Endothelial cell of umbilical vein (primary cell): Measurements from ENCODE around the gene CCM2. TPM values are rescaled to one million over a fixed set of nuclear protein-coding genes. Genes with fewer than 3 reads are reported as not detected.

ENCODE experiments used
- BruUV-seq: library from RNA; stranded (reverse); fragments of 400-500 nt; replicated peaks from 2 replicates; lab custom pipeline; 2021; lab: Mats Ljungman, UMichigan
- CTCF ChIA-PET: fragments of 300-600, 350-600 bp; sonication (Branson Sonifier 250); formaldehyde crosslinking; loops from one replicate; lab custom pipeline; 2021; ENCODE audit warnings: antibody characterized with exemption, inconsistent platforms; lab: Charles Lee
- POLR2A ChIA-PET: fragments of 300-600, 350-600 bp; sonication (Branson Sonifier 250); formaldehyde crosslinking; loops from one replicate; lab custom pipeline; 2021; ENCODE audit warnings: antibody characterized with exemption, inconsistent platforms; lab: Charles Lee
- DNase-seq: peaks from one replicate; pipeline ENCODE4 v3.0.0-alpha.2; 2011; ENCODE audit warnings: low read depth, low spot score
- FAIRE-seq: peaks from 2 replicates; lab custom pipeline; 2011; peaks lifted over from hg19 to GRCh38; lab: Jason Lieb, UNC
- H2AFZ ChIP-seq: 2 replicates; pipeline ENCODE4 v1.6.0; 2012; ENCODE audit warnings: low read depth, low read length, control low read depth, inconsistent platforms
- H3K27ac ChIP-seq: 2 replicates; pipeline ENCODE4 v1.5.1; 2011; ENCODE audit warnings: low read depth, mild to moderate bottlenecking, control low read depth, low read length, moderate library complexity; ENCODE audit not compliant: insufficient read depth
- H3K27me3 ChIP-seq, 2 experiments: 2 replicates each; pipeline versions ENCODE4 v1.6.0 to v1.6.1; 2011; ENCODE audit warnings: low read length in 2 of 2, mixed read lengths in 1 of 2; ENCODE audit not compliant: control insufficient read depth in 2 of 2, insufficient read depth in 2 of 2
- H3K36me3 ChIP-seq, 2 experiments: 2 replicates in 1 of 2; 3 replicates in 1 of 2; pipeline ENCODE4 v1.5.1; 2011; ENCODE audit warnings: low read length in 2 of 2, mild to moderate bottlenecking in 1 of 2, moderate library complexity in 1 of 2; ENCODE audit not compliant: control insufficient read depth in 2 of 2, insufficient read depth in 2 of 2; ENCODE audit errors: extremely low read depth in 1 of 2
- H3K4me1 ChIP-seq: 3 replicates; pipeline ENCODE4 v1.5.1; 2011; ENCODE audit warnings: mild to moderate bottlenecking, low read length; ENCODE audit not compliant: control insufficient read depth, insufficient read depth; ENCODE audit errors: extremely low read depth
- H3K4me2 ChIP-seq: 2 replicates; pipeline ENCODE4 v1.6.1; 2011; ENCODE audit warnings: low read length, control low read depth, mixed read lengths; ENCODE audit not compliant: insufficient read depth
- H3K4me3 ChIP-seq, 3 experiments: fragments of 200-600 bp in 1 of 3; sonication (generic), shearing (Covaris generic) in 1 of 3; replicated peaks in 1 of 3; 2 replicates each; pipeline ENCODE4 v1.5.1; 2011 to 2016; ENCODE audit warnings: control low read depth in 3 of 3, low read length in 3 of 3, mild to moderate bottlenecking in 2 of 3, inconsistent platforms in 1 of 3, low read depth in 1 of 3, moderate library complexity in 1 of 3; ENCODE audit not compliant: insufficient read depth in 1 of 3
- H3K79me2 ChIP-seq: 2 replicates; pipeline ENCODE4 v1.6.0; 2012; ENCODE audit warnings: low read length, inconsistent platforms; ENCODE audit not compliant: control insufficient read depth, insufficient read depth
- H3K9ac ChIP-seq: replicated peaks from 2 replicates; pipeline ENCODE3; 2011; ENCODE audit warnings: low read length, control low read depth; ENCODE audit not compliant: insufficient read depth; ENCODE audit errors: extremely low read depth
- H3K9me1 ChIP-seq: replicated peaks from 3 replicates; pipeline ENCODE4 v1.6.0; 2011; ENCODE audit warnings: mild to moderate bottlenecking, low read length; ENCODE audit not compliant: control insufficient read depth, insufficient read depth; ENCODE audit errors: extremely low read depth
- H3K9me3 ChIP-seq: replicated peaks from 2 replicates; pipeline ENCODE4 v1.5.1; 2012; ENCODE audit warnings: low read length, inconsistent platforms; ENCODE audit not compliant: control insufficient read depth, insufficient read depth
- H4K20me1 ChIP-seq: replicated peaks from 2 replicates; pipeline ENCODE3; 2011; ENCODE audit warnings: mild to moderate bottlenecking, low read length; ENCODE audit not compliant: control insufficient read depth, insufficient read depth; ENCODE audit errors: extremely low read depth
- CTCF ChIP-seq, 2 donors: IDR thresholded peaks; 1 replicate in 1 of 2; 2 replicates in 1 of 2; pipeline ENCODE4 v1.5.1; 2011; ENCODE audit warnings: low read length in 2 of 2, mild to moderate bottlenecking in 2 of 2, moderate library complexity in 2 of 2, control low read depth in 1 of 2, inconsistent platforms in 1 of 2, low read depth in 1 of 2; ENCODE audit not compliant: insufficient read depth in 1 of 2; ENCODE audit errors: extremely low read depth in 1 of 2
- EZH2 ChIP-seq: IDR thresholded peaks from 2 replicates; pipeline ENCODE4 v1.6.1; 2012; ENCODE audit warnings: borderline replicate concordance, low read depth, mild to moderate bottlenecking, moderate library complexity, low read length, inconsistent platforms; ENCODE audit not compliant: severe bottlenecking
- FOS ChIP-seq: IDR thresholded peaks from 2 replicates; pipeline ENCODE4 v1.6.1; 2011; ENCODE audit warnings: mild to moderate bottlenecking, low read length, moderate library complexity, borderline replicate concordance; ENCODE audit not compliant: insufficient read depth
- GATA2 ChIP-seq: IDR thresholded peaks from 2 replicates; pipeline ENCODE4 v1.7.0; 2011; ENCODE audit warnings: low read depth, mild to moderate bottlenecking, moderate library complexity, mixed read lengths, low read length; ENCODE audit not compliant: insufficient read length, insufficient read depth
- JUN ChIP-seq: IDR thresholded peaks from 2 replicates; pipeline ENCODE4 v1.6.1; 2011; ENCODE audit warnings: borderline replicate concordance, low read depth; ENCODE audit not compliant: insufficient read length, insufficient read depth
- MYC ChIP-seq: IDR thresholded peaks from one replicate; pipeline ENCODE4 v1.6.1; 2011; ENCODE audit warnings: mild to moderate bottlenecking, low read depth, low read length
- POLR2A ChIP-seq: IDR thresholded peaks from 2 replicates; pipeline ENCODE4 v1.6.1; 2012; ENCODE audit warnings: low read depth, mild to moderate bottlenecking, control low read depth, low read length
- POLR2AphosphoS5 ChIP-seq: IDR thresholded peaks from 2 replicates; pipeline ENCODE4 v1.6.1; 2012; ENCODE audit warnings: low read depth, mild to moderate bottlenecking, control low read depth, low read length, moderate library complexity; ENCODE audit not compliant: insufficient read depth
- dilution Hi-C: fragments of 300-500 bp; cut with MboI; formaldehyde crosslinking; loops from one replicate; pipeline ENCODE4 v1.15.0; 2019; ENCODE audit warnings: low sequenced_read_pairs; ENCODE audit not compliant: extremely low pct_ligation_motif_present
- intact Hi-C: fragments of 100-400 bp; cut with micrococcal nuclease; formaldehyde crosslinking; loops from one replicate; pipeline ENCODE4 v1.10.0; 2022
- polyA plus RNA-seq, 4 experiments: library from polyadenylated mRNA; depleted of rRNA in 3 of 4; stranded (reverse) in 3 of 4; unstranded in 1 of 4; fragments of >200 nt; gene quantifications; 2 replicates each; pipeline versions ENCODE4 v1.2.1 to v1.2.3, GENCODE V29; 2011 to 2012; ENCODE audit warnings: missing spikeins in 1 of 4
- total RNA-seq: library from RNA; stranded (reverse); gene quantifications from 2 replicates; pipeline ENCODE4 v1.2.3, GENCODE V29; 2021
- TF ChIP-seq, protein P1 (sequence below): IDR thresholded peaks from 2 replicates; pipeline ENCODE4 v1.6.1; 2011; ENCODE audit not compliant: insufficient read depth, insufficient read length

Gene CCM2
- total and polyA plus RNA-seq, 2 donors (not counting 3 experiments of a cell fraction or from before 2014, with no cell fraction given): 66.1 to 70.4 TPM

- POLR2A ChIA-PET: no interaction called here
- no peak for FAIRE-seq
These were observed 117.6 kb downstream of the CCM2 start for GRCh38 chr7:45117582-45117981.

More at GRCh38 chr7:45117582-45117981, 117.6 kb downstream of the CCM2 start:
- dilution Hi-C loops (no loop called here), intact Hi-C loops (no loop called here)
- Histone ChIP-seq H3K4me1 (no peaks in the 10 kb centered on the region), H3K36me3 (no peaks in the 10 kb centered on the region), H4K20me1 (no peaks in the 10 kb centered on the region), H3K9me3 (no peaks in the 10 kb centered on the region), H3K27ac (no peak overlapping the region), H3K79me2 (no peaks in the 10 kb centered on the region), H2AFZ (no peak overlapping the region), H3K4me2 (no peak overlapping the region), H3K9me1 (no peaks in the 10 kb centered on the region), H3K9ac (no peak overlapping the region), H3K4me3 (no peak overlapping the region), H3K27me3 (peaks cover 19 to 29% of the 10 kb centered on the region in 2 experiments)
- BruUV-seq: no TSS peak
- TF ChIP-seq EZH2: no peak
- no peak for TF ChIP-seq GATA2
- no peak for TF ChIP-seq FOS
- TF ChIP-seq CTCF (IDR thresholded peaks at IDR 0.05; ENCODE audit: extremely low read depth in 1 of 2, insufficient read depth in 1 of 2, low read depth in 1 of 2, low read length in 2 of 2): no peak
- no peak for TF ChIP-seq POLR2A
- TF ChIP-seq MYC: no peak
- TF ChIP-seq JUN: no peak
- TF ChIP-seq POLR2AphosphoS5: no peak
- TF ChIP-seq, protein P1, sequence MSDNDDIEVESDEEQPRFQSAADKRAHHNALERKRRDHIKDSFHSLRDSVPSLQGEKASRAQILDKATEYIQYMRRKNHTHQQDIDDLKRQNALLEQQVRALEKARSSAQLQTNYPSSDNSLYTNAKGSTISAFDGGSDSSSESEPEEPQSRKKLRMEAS: no peak
- CTCF ChIA-PET: interaction anchor here (1.7 kb wide), 1 partner anchor 19 kb away, joined by 4 read pairs; no protein-coding TSS in a partner anchor
- no peak for DNase-seq
